KMS-11 (cell line): ENCODE measurements around the gene LRRC75B.
"Not testable (repeated sequence)": the region's sequence is repeated elsewhere in the genome, so short reads cannot be mapped to it uniquely, and the experiment has no call there.

Source experiments
- H2AFZ ChIP-seq: fragments of 200-600 bp; sonication (generic); 2 replicates; pipeline ENCODE4 v1.6.1; 2016; ENCODE audit warnings: antibody characterized with exemption, mixed run types, low read depth
- H3K27ac ChIP-seq: fragments of 200-600 bp; sonication (generic); 2 replicates; pipeline ENCODE4 v1.6.1; 2016; ENCODE audit warnings: mild to moderate bottlenecking, mixed run types
- H3K27me3 ChIP-seq: fragments of 200-600 bp; sonication (generic); 2 replicates; pipeline ENCODE4 v1.6.1; 2017; ENCODE audit warnings: mild to moderate bottlenecking, low read depth, mixed run types, moderate library complexity; ENCODE audit not compliant: insufficient read depth
- H3K36me3 ChIP-seq: fragments of 200-600 bp; sonication (generic); 2 replicates; pipeline ENCODE4 v1.6.1; 2017; ENCODE audit warnings: mild to moderate bottlenecking, mixed run types; ENCODE audit not compliant: insufficient read depth
- H3K4me1 ChIP-seq: fragments of 200-600 bp; sonication (generic); 2 replicates; pipeline ENCODE4 v1.6.1; 2016; ENCODE audit warnings: mild to moderate bottlenecking, low read depth, mixed run types; ENCODE audit not compliant: poor library complexity, severe bottlenecking
- H3K4me2 ChIP-seq: fragments of 200-600 bp; sonication (generic); 2 replicates; pipeline ENCODE4 v1.7.0; 2016; ENCODE audit warnings: mild to moderate bottlenecking, mixed run types
- H3K4me3 ChIP-seq: fragments of 200-600 bp; sonication (generic); IDR thresholded peaks from 2 replicates; pipeline ENCODE4 v1.6.1; 2017; ENCODE audit warnings: low read depth, low read length, mixed read lengths; ENCODE audit not compliant: insufficient read depth
- H3K79me2 ChIP-seq: fragments of 200-600 bp; sonication (generic); 2 replicates; pipeline ENCODE4 v1.6.1; 2016; ENCODE audit warnings: low read depth, mixed run types; ENCODE audit not compliant: insufficient read depth
- H3K9ac ChIP-seq: fragments of 200-600 bp; sonication (generic); 2 replicates; pipeline ENCODE4 v1.6.1; 2016; ENCODE audit warnings: mild to moderate bottlenecking, mixed run types
- H4K20me1 ChIP-seq: fragments of 200-600 bp; sonication (generic); 2 replicates; pipeline ENCODE4 v1.6.1; 2016; ENCODE audit warnings: mild to moderate bottlenecking, mixed run types; ENCODE audit not compliant: insufficient read depth
- CTCF ChIP-seq: fragments of 200-600 bp; sonication (generic); conservative IDR thresholded peaks from 2 replicates; pipeline ENCODE4 v1.6.1; 2017; ENCODE audit warnings: low read depth, mild to moderate bottlenecking, antibody characterized with exemption, low read length, moderate library complexity, mixed read lengths

LRRC75B gene

GRCh38 chr22:24555165-24556039, 37.5 kb downstream of the LRRC75B start, which contains the start of gene SNRPD3:
TSS of gene SNRPD3 (plus strand) at chr22:24555999. CDS start at chr22:24557675, 1,676 bp downstream.
- Histone ChIP-seq H3K27ac (peak within 1 kb of the TSS; percentile 86), H3K27me3 (no peaks in the 10 kb centered on the region), H3K9ac (peak within 1 kb of the TSS; percentile 92), H4K20me1 (no peaks in the 10 kb centered on the region), H3K4me2 (peak within 1 kb of the TSS; percentile 100), H3K4me3 (no peak within 1 kb of the TSS), H3K4me1 (peaks cover 58% of the 10 kb centered on the region), H3K79me2 (peaks cover 84% of the 10 kb centered on the region), H2AFZ (peak within 1 kb of the TSS; percentile 89), H3K36me3 (0 out of 2 replicates have a peak, but pooled peaks cover 8% of the 10 kb centered on the region)
- peak; percentile 31; the same call in 1 of the 2 replicates for TF ChIP-seq CTCF

- Histone ChIP-seq H3K27ac (peak within 1 kb of the TSS; percentile 86), H3K27me3 (no peaks in the 10 kb centered on the region), H4K20me1 (no peaks in the 10 kb centered on the region), H3K9ac (peak within 1 kb of the TSS; percentile 92), H3K79me2 (peaks cover 86% of the 10 kb centered on the region), H2AFZ (peak within 1 kb of the TSS; percentile 89), H3K4me2 (peak within 1 kb of the TSS; percentile 100), H3K4me1 (peaks cover 55% of the 10 kb centered on the region), H3K4me3 (peak within 1 kb of the TSS; percentile 40), H3K36me3 (0 out of 2 replicates have a peak, but pooled peaks cover 8% of the 10 kb centered on the region)
- no peak for TF ChIP-seq CTCF
These were observed 38.3 kb downstream of the LRRC75B start, which contains the start of gene GUCD1 for GRCh38 chr22:24554313-24555164. TSS of gene GUCD1 (minus strand) at chr22:24555138. CDS start at chr22:24554991, 147 bp downstream.

- no peaks in the 10 kb centered on the region for H4K20me1 ChIP-seq
- no peaks in the 10 kb centered on the region for H3K27me3 ChIP-seq
- H3K4me1 ChIP-seq, result peaks cover 47% of the 10 kb centered on the region
- H3K79me2 ChIP-seq, result peaks cover 78% of the 10 kb centered on the region
- 0 out of 2 replicates have a peak overlapping the region, but pooled peaks have one; percentile 33 for H2AFZ ChIP-seq
- peak overlapping the region; percentile 100 for H3K4me2 ChIP-seq
- peak overlapping the region; percentile 86 for H3K27ac ChIP-seq
- TF ChIP-seq CTCF, result no peak
- peak overlapping the region; percentile 92 for H3K9ac ChIP-seq
- H3K4me3 ChIP-seq, result peak overlapping the region; percentile 40
- H3K36me3 ChIP-seq, result 0 out of 2 replicates have a peak, but pooled peaks cover 3% of the 10 kb centered on the region
These were observed 39.1 kb downstream of the LRRC75B start for GRCh38 chr22:24553597-24554312.

GRCh38 chr22:24552503-24553286, 40.2 kb downstream of the LRRC75B start:
- H3K36me3 ChIP-seq, H3K9ac ChIP-seq, H3K4me3 ChIP-seq, H4K20me1 ChIP-seq, H2AFZ ChIP-seq, H3K27me3 ChIP-seq, H3K27ac ChIP-seq: not testable (repeated sequence)
- peak overlapping the region; percentile 100 for H3K4me2 ChIP-seq
- peaks cover 67% of the 10 kb centered on the region for H3K79me2 ChIP-seq
- H3K4me1 ChIP-seq, result peaks cover 36% of the 10 kb centered on the region
